HG03520 (cell line): ENCODE data around the gene SKP1.
"Not testable (repeated sequence)": the region's sequence is repeated elsewhere in the genome, so short reads cannot be mapped to it uniquely, and the experiment has no call there.

ENCODE experiments used
- ATAC-seq: cut with Tn5 transposase; IDR thresholded peaks from one replicate; pipeline ENCODE4 v1.9.1; 2021; ENCODE audit warnings: mild to moderate bottlenecking, moderate library complexity; ENCODE audit not compliant: unreplicated experiment

SKP1 gene

DNA sequence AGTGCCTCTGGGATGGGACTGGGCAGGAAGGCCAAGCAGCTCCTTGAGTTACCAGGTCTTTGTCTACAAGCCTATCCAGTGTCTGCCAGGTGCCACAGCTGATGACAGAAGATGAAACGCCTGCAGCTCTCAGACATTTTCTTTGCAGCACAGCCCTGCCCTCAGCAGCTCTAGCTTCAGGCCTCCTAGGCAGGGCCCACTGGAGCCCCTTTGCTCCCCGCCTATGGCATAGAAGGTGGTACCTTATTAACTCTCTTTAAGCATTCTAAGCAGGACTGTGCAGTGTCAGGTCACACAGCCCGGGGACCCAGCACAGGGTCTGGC lies 1.3 kb upstream of the SKP1 start:
- no peak for ATAC-seq

DNA sequence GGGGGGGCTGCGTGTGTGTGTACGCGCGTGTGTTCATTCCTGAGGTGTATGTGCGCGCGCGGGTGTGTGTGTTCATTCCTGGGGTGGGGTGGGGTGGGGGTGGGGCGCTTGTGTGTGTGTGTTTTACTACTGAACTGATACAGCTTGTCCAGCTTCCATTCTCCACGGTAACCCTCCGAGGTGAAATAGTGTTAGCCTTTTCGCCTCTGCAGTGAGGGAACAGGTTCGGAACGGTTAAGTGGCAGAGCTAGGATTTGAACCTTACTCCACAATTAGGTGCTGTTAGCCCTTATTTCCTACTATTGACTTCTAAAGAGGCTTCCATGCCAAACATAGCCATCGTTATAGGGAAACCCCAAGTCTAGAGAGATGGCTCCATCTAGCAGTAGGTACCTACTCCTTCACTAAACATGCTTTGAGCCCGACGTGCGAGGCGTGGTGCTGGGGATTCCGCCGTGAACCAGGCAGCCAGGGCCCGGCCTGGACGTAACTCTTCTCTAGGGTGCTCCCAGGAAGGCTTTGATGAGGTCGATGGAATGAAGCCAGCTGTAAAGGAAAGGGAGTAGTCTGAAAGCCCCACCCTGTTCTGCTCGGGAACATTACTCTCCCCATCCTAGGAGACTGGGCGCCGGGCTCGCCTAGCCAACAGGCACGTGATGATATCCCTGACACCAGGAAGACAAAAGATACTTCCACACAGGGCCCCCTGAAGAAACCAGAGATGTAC lies 782 bp upstream of the SKP1 start:
- no peak for ATAC-seq

DNA sequence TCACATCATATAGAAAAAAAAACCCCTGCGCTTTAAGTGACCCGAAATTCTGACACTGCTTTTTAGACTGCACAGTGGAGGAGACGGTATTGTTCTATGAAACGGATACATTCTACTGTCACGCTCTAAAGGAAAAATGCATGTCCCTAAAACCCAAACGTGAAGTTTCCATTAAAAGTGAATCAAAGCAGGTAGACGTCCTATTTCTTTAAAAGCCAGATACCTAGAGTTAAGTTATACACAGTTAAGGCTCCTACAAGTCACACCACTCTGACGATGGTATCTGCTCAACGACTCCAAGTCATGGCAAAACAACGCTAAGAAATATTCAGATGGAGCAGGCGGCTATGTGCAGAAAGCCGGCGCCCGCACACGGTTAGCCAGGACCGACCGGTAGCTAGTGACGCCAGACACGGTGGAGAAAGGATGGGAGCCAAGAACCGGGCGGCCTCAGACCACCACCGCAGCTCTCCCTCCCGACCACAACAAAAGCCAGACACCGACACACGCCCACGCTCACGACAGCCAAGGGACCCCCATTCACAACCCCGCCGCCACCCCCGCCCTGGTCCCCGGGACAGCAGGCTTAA lies 734 bp downstream of the SKP1 start:
- peak; percentile 15 for ATAC-seq

DNA sequence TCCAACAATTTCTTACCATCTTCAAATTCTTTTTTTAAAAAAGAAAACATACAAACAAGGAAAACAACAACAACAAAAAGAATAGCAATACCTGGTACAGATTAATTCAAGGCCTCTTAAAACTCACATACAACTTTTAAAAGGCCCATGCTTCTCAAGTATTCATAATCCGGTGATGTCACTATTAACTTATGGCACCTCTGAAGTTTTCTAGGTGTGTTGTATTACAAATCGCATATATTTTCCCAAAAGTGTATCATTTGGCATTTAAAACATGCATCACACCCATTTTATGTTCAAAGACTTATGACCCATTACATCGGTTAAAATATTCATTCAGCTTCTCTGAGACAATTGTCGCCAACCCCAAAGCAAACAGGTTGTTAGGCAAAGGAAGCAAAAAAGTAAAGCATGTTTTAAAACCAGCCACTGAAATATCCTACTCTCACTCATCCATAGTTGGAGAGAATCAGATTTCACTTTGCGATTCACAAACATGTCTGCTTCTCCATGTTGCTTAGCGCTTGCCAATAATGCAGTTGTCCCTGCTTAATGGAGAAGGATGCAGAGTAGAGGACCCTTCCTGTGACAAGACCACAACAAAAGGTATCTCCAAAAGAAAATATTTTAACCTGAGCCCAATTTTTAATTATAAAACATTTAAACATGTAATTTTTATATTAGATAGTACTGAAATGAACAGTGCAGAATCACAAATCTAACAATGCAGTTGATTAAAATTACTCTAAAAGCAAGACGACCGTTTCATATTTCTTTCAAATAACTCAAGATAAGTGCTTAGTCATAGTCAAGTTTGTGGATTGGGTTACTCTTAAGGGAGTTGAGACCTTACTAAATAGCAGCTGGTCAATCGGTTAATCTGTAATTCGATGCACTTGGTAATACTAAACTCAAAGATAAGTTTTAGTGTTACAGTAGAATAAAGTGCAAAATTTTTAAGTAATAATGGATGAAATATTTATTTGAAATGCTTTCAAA lies 1.6 kb downstream of the SKP1 start:
- no peak for ATAC-seq

DNA sequence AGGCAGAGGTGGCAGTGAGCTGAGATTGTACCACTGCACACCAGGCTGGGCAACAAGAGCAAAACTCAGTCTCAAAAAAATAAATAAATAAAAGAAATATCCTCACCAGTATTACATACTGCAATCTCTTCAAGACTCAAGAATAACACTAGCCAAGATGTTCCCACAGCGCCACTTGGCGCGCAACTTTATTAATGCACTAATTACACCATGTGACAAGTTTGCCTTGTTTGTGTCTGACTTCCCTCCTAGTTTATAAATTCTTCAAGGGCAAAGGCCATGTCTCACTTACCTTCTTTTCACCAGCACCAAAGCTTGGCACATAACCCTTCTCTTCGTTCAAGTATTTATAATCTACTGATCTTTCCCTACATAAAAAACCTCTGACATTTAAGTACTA lies 4.8 kb downstream of the SKP1 start:
- ATAC-seq, result no peak

DNA sequence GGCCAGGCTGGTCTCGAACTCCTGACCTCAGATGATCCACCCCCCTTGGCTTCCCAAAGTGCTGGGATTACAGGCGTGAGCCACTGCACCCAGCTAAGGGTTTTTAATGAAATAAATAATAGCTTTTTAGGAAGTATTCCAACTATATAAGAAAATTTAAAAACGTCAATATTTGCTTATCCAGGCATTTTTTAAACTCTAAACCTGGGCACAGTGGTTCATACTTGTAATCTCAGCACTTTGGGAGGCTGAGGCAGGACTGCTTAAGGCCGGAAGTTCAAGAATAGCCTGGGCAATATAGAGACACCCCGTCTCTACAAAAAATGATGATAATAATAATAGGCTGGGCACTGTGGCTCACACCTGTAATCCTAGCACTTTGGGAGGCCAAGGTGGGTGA lies 14.2 kb downstream of the SKP1 start:
- ATAC-seq, result no peak

DNA sequence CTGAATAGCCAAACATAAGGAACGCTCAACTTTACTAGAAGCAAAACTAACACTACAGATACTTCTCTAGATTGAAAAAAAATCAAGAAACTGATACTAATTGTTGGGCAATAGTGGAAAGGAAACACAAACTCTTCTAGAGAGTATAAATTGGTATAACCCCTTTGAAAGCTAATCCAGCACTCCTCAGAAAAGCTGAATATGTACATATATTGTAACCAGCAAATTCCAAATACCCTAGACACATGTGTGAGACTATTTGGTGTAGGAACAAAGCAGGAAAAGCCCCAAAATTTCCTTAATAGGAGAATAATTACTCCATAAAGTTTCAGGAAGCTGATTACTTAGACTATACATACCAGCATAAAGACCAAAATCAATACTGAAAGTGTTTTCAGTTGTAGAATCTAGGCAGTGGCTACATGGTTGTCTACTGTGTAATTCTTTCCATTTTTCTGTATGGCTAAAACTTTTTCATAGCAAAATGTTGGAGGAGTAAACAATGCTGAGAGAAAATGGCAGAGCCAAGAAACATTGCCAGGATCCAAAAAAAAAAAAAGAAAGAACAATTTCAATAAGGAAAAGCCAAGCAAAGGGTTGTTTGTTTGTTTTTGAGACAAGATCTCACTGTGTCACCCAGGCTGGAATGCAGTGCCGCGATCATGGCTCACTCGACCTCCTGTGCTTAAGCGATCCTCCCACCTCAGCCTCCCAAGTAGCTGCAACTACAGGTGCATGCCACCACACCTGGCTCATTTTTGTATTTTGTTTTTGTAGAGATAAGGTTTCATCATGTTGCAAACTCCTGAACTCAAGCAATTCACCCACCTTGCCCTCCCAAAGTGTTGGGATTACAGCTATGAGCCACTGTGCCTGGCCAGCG lies 15.0 kb downstream of the SKP1 start:
- no peak for ATAC-seq

DNA sequence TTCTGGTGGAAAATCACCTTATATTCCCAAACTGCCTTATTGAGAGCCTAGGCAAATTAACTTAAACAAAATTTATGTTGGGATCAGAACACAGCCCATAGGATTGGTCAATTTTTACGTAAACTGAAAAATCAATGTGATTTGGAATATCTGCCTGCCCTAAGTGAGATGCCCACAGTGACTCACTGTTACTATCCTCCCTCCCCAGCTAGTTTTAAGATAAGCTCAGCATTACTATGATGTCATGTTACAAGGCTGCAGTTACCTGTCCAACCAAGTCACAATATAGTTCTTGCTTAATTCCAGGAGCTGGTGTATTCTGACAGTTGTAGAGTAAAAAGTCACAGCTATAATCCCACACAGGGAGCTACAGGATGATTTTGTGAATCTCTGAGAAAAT lies 23.1 kb downstream of the SKP1 start:
- no peak for ATAC-seq

DNA sequence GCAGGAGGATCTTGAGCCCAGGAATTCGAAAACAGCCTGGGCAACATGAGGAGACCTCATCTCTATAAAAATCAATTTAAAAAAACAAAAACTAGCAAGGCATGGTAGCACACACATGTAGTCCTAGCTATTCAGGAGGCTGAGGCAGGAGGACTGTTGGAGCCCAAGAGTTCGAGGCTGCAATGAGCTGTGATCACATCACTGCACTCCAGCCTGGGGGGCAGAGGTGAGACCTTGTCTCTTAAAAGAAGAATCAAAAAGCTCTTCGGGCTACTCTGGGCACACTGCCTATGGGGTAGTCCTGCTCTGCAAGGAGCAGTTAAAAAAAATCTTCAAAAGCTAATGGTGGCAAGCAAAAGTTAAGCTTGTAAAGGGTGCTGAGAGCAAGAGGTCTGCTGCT lies 23.5 kb downstream of the SKP1 start:
- ATAC-seq, result no peak

DNA sequence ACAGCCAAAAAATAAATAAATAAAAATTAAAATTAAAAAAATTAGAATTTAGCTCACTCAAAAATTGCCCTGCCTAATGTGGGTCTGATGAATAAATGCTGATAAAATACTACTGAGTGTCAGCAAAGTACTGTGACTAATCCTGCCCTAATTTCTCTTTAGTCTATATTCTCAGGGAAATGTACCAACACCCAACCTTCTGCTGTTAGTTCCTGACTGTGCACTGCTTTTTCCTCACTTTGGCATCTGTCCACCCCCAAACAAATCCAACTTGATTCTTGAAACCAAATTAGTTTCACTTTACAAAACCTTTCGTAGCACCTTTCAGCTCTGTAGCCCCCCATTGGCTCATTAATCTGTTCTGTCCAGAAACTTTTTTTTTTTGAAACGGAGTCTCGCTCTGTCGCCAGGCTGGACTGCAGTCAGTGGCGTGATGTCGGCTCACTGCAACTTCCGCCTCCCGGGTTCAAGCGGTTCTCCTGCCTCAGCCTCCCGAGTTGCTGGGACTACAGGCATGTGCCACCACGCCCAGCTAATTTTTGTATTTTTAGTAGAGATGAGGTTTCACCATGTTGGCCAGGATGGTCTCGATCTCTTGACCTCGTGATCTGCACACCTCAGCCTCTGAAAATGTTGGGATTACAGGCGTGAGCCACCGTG lies 24.4 kb downstream of the SKP1 start:
- ATAC-seq, result not testable (repeated sequence)

DNA sequence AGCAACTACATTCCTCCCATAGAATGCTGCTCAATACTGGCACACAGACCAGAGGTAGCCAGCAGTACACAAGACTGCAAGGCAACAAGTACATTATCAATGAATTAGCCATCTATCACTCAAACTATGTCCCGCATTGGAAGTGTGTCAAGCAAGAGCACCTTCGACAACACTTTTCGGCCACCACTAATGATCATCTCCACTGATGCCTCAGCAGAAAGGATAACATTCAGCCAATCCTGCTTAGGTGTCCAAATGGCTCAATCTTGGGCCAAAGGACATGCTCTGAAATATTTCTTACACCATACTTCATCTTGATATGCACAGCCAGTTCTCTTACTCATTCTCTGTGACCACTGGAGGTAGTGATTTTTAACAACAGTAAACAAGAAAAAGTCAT lies 25.0 kb downstream of the SKP1 start:
- no peak for ATAC-seq

DNA sequence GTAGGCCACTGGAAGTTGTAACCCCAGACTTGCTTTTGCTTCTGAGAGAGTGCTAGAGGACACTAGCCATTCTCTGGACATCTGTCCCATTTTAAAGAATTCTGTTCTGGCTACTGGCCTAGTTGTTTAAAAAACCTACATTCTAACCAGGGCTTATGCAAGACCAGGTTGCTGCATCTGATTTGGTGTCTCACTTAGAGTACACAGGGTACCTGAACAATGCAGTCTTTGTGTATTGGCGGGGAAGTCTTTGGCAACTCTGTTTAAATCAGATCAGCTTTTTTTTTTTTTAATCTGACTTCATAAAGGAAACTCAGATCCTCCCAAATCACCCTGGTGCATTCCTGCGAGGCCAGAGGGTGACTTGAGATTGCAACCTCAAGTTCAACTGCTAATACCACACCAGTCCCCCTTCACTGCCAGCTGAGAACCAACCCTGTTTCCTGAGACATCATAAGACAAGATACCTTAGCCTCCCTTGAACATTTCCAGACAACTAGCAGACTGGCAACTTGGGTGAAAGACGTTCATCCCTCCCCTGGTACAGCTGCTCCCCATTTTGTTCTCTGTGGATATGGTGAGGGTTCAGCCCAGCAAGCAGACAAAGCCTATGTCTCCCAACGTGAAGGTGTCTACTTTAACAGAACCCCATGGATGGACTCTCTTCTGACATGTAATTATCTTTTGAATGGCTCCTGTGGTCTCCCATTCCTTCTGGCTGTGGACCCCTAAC lies 27.0 kb downstream of the SKP1 start:
- ATAC-seq, result no peak

DNA sequence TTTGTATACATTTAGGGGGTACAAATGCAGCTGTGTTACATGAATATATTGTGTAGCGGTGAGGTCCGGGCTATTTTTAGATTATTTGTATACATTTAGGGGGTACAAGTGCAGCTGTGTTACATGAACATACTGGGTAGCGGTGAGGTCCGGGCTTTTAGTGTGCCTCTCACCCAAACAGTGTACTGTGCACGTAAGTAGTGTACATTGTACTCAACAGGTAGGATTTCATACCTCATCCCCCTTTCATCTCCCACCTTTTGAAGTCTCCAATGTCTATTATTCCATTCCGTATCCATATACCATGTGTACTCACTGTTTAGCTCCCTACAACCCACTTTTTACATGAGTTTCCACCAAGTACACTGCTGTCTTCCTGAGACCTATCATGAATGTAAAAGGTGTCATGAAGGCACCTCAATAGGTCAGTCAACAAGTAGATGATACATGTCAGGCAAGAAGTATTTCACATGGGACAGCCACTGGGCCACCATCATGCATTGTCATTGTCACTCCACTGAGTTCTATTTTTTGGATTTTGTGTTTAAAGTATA lies 27.7 kb downstream of the SKP1 start:
- ATAC-seq, result no peak

DNA sequence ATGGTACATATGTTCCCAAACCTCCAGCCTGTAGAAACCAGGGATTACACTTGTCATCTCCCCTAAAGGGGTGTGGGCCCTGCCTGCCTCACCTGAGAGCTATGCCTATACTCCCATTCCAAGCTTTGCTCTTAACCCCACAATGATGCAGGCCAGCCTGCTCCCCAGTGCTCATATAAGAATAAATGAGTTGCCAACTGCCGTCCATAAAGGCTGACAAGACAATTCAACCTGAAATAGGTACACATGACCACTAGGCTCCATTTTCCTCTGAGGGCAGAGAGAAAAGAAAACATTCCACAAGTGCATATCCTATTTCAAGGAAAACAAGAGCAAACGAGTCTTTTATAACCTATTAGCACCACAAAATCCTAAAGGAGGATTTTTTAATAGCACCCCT lies 28.4 kb downstream of the SKP1 start:
- ATAC-seq, result no peak

DNA sequence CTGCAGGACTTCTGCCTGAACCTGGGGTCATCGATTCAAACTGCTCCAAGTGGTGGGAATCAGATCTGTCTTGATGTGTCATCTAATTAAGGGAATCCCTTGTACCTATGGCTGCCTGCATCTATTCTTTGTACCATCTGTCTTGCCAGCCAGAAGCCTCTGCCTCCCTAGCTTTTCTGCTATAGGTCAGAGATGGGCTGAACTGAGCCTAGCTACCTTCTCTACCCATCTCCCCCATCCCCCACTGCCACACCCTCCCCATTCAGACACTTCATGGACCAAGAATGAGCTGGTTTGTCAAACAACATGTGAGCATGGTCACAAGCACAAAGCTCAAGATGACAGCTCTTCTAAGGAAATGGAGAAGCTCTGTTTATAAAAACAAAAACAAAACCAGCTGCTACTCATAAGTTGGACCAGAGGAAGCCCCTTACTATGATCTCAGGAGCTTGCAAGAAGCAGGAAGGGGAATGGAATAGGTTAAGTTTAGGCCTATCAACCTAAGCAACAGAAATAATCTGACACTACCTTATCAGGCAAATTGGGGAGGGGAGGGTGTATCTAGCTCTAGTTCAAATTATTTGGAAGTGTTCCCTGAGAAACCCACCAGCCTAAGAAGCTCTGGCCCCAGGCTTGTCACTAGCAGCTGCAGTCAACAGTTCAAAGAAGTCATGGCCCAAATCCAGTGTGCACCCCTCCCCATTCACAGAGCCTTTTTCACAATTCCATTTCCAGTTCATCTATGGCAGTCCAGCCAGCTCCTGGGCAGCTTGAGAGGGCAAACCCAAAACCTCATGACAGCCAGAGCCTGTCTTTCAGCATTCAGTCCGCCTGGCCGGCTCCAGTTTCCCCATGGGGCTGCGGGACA lies 29.9 kb downstream of the SKP1 start:
- ATAC-seq, result no peak

DNA sequence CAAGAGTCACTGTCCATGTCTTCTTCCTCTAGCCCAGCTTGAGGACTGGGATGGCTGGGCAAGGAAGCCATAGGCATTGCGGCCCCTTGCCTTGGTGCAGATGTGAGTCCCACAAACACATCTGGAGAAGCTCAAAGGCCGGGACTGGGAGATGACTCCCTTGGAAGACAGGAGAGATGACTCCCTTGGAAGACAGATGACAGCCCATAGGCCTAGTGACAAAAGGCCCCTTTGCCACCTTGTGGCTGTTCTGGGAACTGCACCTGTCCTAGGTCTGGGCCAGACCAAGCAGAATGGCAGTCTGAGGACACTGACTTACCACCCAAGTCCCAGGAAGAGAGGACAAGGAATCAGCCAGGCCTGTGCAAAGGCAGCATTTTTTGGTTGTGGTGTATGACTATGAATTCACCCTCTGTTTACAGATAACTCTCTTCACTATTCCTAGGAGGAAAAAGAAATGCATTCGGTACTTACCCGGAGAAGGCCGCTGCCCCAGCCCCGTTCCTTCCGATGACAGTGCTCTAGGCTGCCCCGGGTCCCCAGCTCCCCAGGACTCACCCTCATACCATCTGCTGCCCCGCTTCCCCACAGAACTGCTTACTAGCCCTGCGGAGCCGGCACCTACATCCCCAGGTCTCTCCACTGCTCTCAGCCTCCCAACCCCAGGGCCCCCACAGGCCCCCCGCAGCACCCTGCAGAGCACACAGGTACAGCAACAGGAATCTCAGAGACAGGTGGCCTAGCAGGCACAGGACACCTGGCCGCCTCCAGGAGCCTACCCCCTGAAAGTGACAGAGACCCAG lies 30.8 kb downstream of the SKP1 start:
- no peak for ATAC-seq

DNA sequence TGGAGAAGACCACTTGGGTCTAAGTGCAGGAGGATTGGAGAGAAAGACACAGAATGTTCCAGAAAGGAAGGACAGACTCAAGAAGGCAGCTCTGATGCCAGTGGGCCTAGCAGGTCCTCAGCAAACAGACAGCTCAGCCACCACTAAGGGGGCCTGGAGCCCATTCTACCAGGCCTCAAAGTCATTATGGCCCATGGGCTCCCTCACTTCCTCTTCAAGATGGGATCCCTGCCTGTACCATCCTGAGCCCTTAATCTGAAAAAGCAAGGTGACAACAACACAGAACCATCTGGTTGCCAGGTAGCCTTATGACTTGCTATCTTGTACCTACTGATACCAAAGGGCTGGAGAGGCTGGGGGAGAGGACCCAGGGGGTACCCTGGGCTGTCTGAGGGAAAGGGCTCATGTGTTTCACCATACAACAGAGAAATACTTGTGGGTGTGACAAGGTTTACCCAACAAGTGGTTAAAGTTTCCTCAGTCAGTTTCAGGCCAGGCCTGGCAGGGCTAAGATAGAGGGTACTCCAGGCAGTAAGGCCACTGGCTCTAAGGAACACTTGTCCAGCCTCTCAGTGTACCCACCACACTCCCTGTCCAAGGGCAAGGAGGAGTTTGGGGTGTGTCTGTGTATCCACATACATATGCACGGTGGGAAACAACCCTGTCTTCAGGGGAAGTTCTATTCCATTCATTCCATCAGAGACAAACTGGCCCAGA lies 31.6 kb downstream of the SKP1 start:
- no peak for ATAC-seq
